CD14-positive monocyte (primary cell): ENCODE results near the gene NELFE. TPM values are rescaled to one million over a fixed set of nuclear protein-coding genes. Genes with fewer than 3 reads are reported as not detected.

Experiments
- DNase-seq, 3 donors: peaks; one replicate each; pipeline ENCODE4 v3.0.0-alpha.2; 2011 to 2022
- H2AFZ ChIP-seq: 2 replicates; pipeline ENCODE4 v1.6.0; 2012; ENCODE audit warnings: mild to moderate bottlenecking, low read depth, low read length, inconsistent platforms; ENCODE audit not compliant: insufficient read depth, poor library complexity, severe bottlenecking
- H3K27ac ChIP-seq, 2 donors: 1 replicate in 1 of 2; 2 replicates in 1 of 2; pipeline ENCODE4 v1.5.1; 2012 to 2013; ENCODE audit warnings: low read length in 2 of 2, control low read depth in 1 of 2, inconsistent platforms in 1 of 2, low read depth in 1 of 2, mild to moderate bottlenecking in 1 of 2
- H3K27me3 ChIP-seq, 2 donors: one replicate each; pipeline versions ENCODE4 v1.6.0 to v1.6.1; 2011 to 2013; ENCODE audit warnings: low read length in 2 of 2; ENCODE audit not compliant: control insufficient read depth in 2 of 2, insufficient read depth in 2 of 2
- H3K36me3 ChIP-seq, 2 donors: replicated peaks in 1 of 2; 1 replicate in 1 of 2; 2 replicates in 1 of 2; pipeline versions ENCODE4 v1.5.1 to v1.6.1; 2012 to 2013; ENCODE audit warnings: low read length in 2 of 2, control low read depth in 1 of 2, inconsistent platforms in 1 of 2, mild to moderate bottlenecking in 1 of 2; ENCODE audit not compliant: insufficient read depth in 2 of 2, control insufficient read depth in 1 of 2
- H3K4me1 ChIP-seq, 2 donors: 1 replicate in 1 of 2; 2 replicates in 1 of 2; pipeline versions ENCODE4 v1.5.1 to v1.6.1; 2012 to 2013; ENCODE audit warnings: low read length in 2 of 2, control low read depth in 1 of 2, inconsistent platforms in 1 of 2, mild to moderate bottlenecking in 1 of 2, moderate library complexity in 1 of 2; ENCODE audit not compliant: insufficient read depth in 2 of 2, control insufficient read depth in 1 of 2
- H3K4me2 ChIP-seq: replicated peaks from 2 replicates; pipeline ENCODE3; 2012; ENCODE audit warnings: low read length, moderate library complexity, mild to moderate bottlenecking; ENCODE audit not compliant: poor library complexity, severe bottlenecking; ENCODE audit errors: extremely low read depth
- H3K4me3 ChIP-seq, 3 experiments: fragments of 200-600 bp in 1 of 3; sonication (generic) in 1 of 3; replicated peaks in 1 of 3; 1 replicate in 2 of 3; 2 replicates in 1 of 3; pipeline ENCODE4 v1.5.1; 2011 to 2013; ENCODE audit warnings: low read length in 3 of 3, mild to moderate bottlenecking in 3 of 3, control low read depth in 2 of 3, low read depth in 2 of 3, inconsistent platforms in 1 of 3, moderate library complexity in 1 of 3
- H3K79me2 ChIP-seq: 2 replicates; pipeline ENCODE4 v1.6.0; 2012; ENCODE audit warnings: mild to moderate bottlenecking, control low read depth, inconsistent platforms, low read length, moderate library complexity; ENCODE audit not compliant: insufficient read depth
- H3K9ac ChIP-seq: 2 replicates; pipeline ENCODE4 v1.6.0; 2017; ENCODE audit warnings: low read length, mild to moderate bottlenecking; ENCODE audit not compliant: insufficient read depth, poor library complexity, severe bottlenecking
- H3K9me3 ChIP-seq, 2 donors: replicated peaks in 1 of 2; 1 replicate in 1 of 2; 2 replicates in 1 of 2; pipeline versions ENCODE4 v1.5.1 to v1.6.1; 2012 to 2013; ENCODE audit warnings: low read length in 2 of 2, control low read depth in 1 of 2; ENCODE audit not compliant: control insufficient read depth in 1 of 2, insufficient read depth in 1 of 2
- H4K20me1 ChIP-seq: 2 replicates; pipeline ENCODE4 v1.6.0; 2012; ENCODE audit warnings: mild to moderate bottlenecking, low read length, control low read depth, moderate library complexity; ENCODE audit not compliant: insufficient read depth
- H3K27ac Mint-ChIP-seq, 7 donors: one replicate each; pipeline ENCODE4 v1.8.0; 2020; ENCODE audit warnings: mild to moderate bottlenecking in 7 of 7, mixed read lengths in 7 of 7, moderate library complexity in 6 of 7, inconsistent platforms in 2 of 7
- H3K27me3 Mint-ChIP-seq, 3 donors: one replicate each; pipeline ENCODE4 v1.8.0; 2021 to 2022; ENCODE audit warnings: low read depth in 3 of 3, mild to moderate bottlenecking in 3 of 3, mixed read lengths in 3 of 3, moderate library complexity in 3 of 3, inconsistent platforms in 1 of 3
- H3K36me3 Mint-ChIP-seq, 2 donors: one replicate each; pipeline ENCODE4 v1.8.0; 2020; ENCODE audit warnings: mixed read lengths in 2 of 2, inconsistent platforms in 1 of 2, mild to moderate bottlenecking in 1 of 2
- H3K4me1 Mint-ChIP-seq: one replicate; pipeline ENCODE4 v1.8.0; 2020; ENCODE audit warnings: mild to moderate bottlenecking, mixed read lengths
- H3K4me3 Mint-ChIP-seq, 2 donors: one replicate each; pipeline ENCODE4 v1.8.0; 2020; ENCODE audit warnings: mild to moderate bottlenecking in 2 of 2, mixed read lengths in 2 of 2, moderate library complexity in 1 of 2
- H3K9me3 Mint-ChIP-seq, 7 donors: one replicate each; pipeline ENCODE4 v1.8.0; 2020 to 2022; ENCODE audit warnings: mixed read lengths in 7 of 7, mild to moderate bottlenecking in 6 of 7, moderate library complexity in 6 of 7, inconsistent platforms in 2 of 7
- WGBS: methylation state at CpG from one replicate; pipeline ENCODE4 v1.1.5; 2013; ENCODE audit warnings: missing lambda C conversion rate; ENCODE audit not compliant: insufficient coverage; 5-methylcytosine and 5-hydroxymethylcytosine counted together
- intact Hi-C, 2 donors: fragments of 100-400 bp; cut with micrococcal nuclease; formaldehyde crosslinking; loops; one replicate each; pipeline versions ENCODE4 v1.15.0 to v1.15.1; 2023
- polyA plus RNA-seq, 3 donors: library from polyadenylated mRNA; depleted of rRNA in 1 of 3; unstranded in 2 of 3; stranded (reverse) in 1 of 3; fragments of 300-500 nt in 2 of 3; fragments of >200 nt in 1 of 3; fragmentation: Illumina TruSeq in 2 of 3; gene quantifications; 1 replicate in 2 of 3; 2 replicates in 1 of 3; pipeline ENCODE4 v1.2.3, GENCODE V29; 2012 to 2021
- TF ChIP-seq, protein P1 (sequence below): fragments of 200-600 bp; IDR thresholded peaks from one replicate; pipeline ENCODE4 v1.8.0; 2022; ENCODE audit warnings: antibody characterized with exemption, mild to moderate bottlenecking

Gene NELFE
- polyA plus RNA-seq, 3 donors = 48.8 to 74.4 (median 61.4) TPM

- Mint-ChIP-seq H3K9me3 (peaks cover 0 to 1% (median 0%) of the 10 kb centered on the region in 7 donors), H3K4me3 (no peak overlapping the region), H3K27ac (peak overlapping the region in 1 of 7 donors; percentile 33), H3K4me1 (peaks cover 20% of the 10 kb centered on the region), H3K27me3 (peaks cover 9 to 26% (median 23%) of the 10 kb centered on the region in 3 donors), H3K36me3 (peaks cover 17 to 20% of the 10 kb centered on the region in 2 donors)
- H3K4me2 ChIP-seq = no peak overlapping the region
- H3K9ac ChIP-seq = no peak overlapping the region
- DNase-seq = no peak
- 68% methylated on average over 4 of the region's 5 CpGs for WGBS
- no peaks in the 10 kb centered on the region for H3K79me2 ChIP-seq
- intact Hi-C loops = no loop called here
- no peaks in the 10 kb centered on the region for H4K20me1 ChIP-seq
- H3K27ac ChIP-seq = no peak overlapping the region
- TF ChIP-seq, protein P1, sequence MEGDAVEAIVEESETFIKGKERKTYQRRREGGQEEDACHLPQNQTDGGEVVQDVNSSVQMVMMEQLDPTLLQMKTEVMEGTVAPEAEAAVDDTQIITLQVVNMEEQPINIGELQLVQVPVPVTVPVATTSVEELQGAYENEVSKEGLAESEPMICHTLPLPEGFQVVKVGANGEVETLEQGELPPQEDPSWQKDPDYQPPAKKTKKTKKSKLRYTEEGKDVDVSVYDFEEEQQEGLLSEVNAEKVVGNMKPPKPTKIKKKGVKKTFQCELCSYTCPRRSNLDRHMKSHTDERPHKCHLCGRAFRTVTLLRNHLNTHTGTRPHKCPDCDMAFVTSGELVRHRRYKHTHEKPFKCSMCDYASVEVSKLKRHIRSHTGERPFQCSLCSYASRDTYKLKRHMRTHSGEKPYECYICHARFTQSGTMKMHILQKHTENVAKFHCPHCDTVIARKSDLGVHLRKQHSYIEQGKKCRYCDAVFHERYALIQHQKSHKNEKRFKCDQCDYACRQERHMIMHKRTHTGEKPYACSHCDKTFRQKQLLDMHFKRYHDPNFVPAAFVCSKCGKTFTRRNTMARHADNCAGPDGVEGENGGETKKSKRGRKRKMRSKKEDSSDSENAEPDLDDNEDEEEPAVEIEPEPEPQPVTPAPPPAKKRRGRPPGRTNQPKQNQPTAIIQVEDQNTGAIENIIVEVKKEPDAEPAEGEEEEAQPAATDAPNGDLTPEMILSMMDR = no peak
- peaks cover 3 to 4% of the 10 kb centered on the region in 2 donors for H3K4me1 ChIP-seq
- H3K36me3 ChIP-seq = peaks cover 26 to 27% of the 10 kb centered on the region in 2 donors
- H3K27me3 ChIP-seq = no peaks in the 10 kb centered on the region
- no peak overlapping the region for H3K4me3 ChIP-seq
- H2AFZ ChIP-seq = no peak overlapping the region
- H3K9me3 ChIP-seq = no peaks in the 10 kb centered on the region
Measured at GRCh38 chr6:31948306-31948705, 10.5 kb downstream of the NELFE start.

GRCh38 chr6:31947864-31948263 is 10.9 kb downstream of the NELFE start:
- H3K27me3 Mint-ChIP-seq = peaks cover 9 to 26% (median 23%) of the 10 kb centered on the region in 3 donors
- intact Hi-C loops = no loop called here

More at GRCh38 chr6:31947864-31948263, 10.9 kb downstream of the NELFE start:
- Histone ChIP-seq H3K27ac (no peak overlapping the region), H2AFZ (no peak overlapping the region), H3K9ac (no peak overlapping the region), H3K9me3 (no peaks in the 10 kb centered on the region), H4K20me1 (no peaks in the 10 kb centered on the region), H3K4me1 (peaks cover 3 to 4% of the 10 kb centered on the region in 2 donors), H3K79me2 (no peaks in the 10 kb centered on the region), H3K4me2 (no peak overlapping the region), H3K27me3 (no peaks in the 10 kb centered on the region), H3K4me3 (no peak overlapping the region), H3K36me3 (peaks cover 22 to 23% of the 10 kb centered on the region in 2 donors)
- Mint-ChIP-seq H3K27ac (no peak overlapping the region), H3K36me3 (peaks cover 13 to 15% of the 10 kb centered on the region in 2 donors), H3K4me1 (peaks cover 20% of the 10 kb centered on the region), H3K4me3 (no peak overlapping the region), H3K9me3 (peaks cover 0 to 1% (median 0%) of the 10 kb centered on the region in 7 donors)
- TF ChIP-seq, protein P1 = no peak
- no peak for DNase-seq
- WGBS = 88% methylated on average over 4 of the region's 4 CpGs
